Stimulated activated CD8-positive, alpha-beta memory T cell treated with anti-CD3 and anti-CD28 coated beads, Interleukin-12 subunit alpha, Interleukin-12 subunit beta, amount 100 ng/mL, for 24 hours (primary cell): ENCODE data around the gene RPUSD1.
"Not testable (repeated sequence)": the region's sequence is repeated elsewhere in the genome, so short reads cannot be mapped to it uniquely, and the experiment has no call there.

Experiments
- DNase-seq: peaks from one replicate; pipeline ENCODE4 v3.0.0-alpha.2; 2020; ENCODE audit errors: extremely low read depth

Gene RPUSD1

GRCh38 chr16:783404-784161, 4.6 kb downstream of the RPUSD1 start:
- DNase-seq: no peak

- DNase-seq: no peak
Observed at GRCh38 chr16:782766-783403, 5.3 kb downstream of the RPUSD1 start.

- no peak for DNase-seq
Observed at GRCh38 chr16:782258-782657, 5.9 kb downstream of the RPUSD1 start.

GRCh38 chr16:781346-782010, 6.7 kb downstream of the RPUSD1 start:
- no peak for DNase-seq

- no peak for DNase-seq
Observed at GRCh38 chr16:780296-780695, 7.9 kb downstream of the RPUSD1 start.

GRCh38 chr16:779561-779960, 8.6 kb downstream of the RPUSD1 start:
- no peak for DNase-seq

- DNase-seq: no peak
Observed at GRCh38 chr16:778909-779527, 9.2 kb downstream of the RPUSD1 start.

GRCh38 chr16:778447-778846, 9.7 kb downstream of the RPUSD1 start:
- no peak for DNase-seq

- no peak for DNase-seq
Observed at GRCh38 chr16:777826-778225, 10.4 kb downstream of the RPUSD1 start.

- DNase-seq: no peak
Observed at GRCh38 chr16:776824-777223, 11.4 kb downstream of the RPUSD1 start.

GRCh38 chr16:776298-776697, 11.9 kb downstream of the RPUSD1 start:
- not testable (repeated sequence) for DNase-seq

- DNase-seq: no peak
Observed at GRCh38 chr16:775236-775796, 12.9 kb downstream of the RPUSD1 start.

GRCh38 chr16:774086-775001, 13.8 kb downstream of the RPUSD1 start:
- no peak for DNase-seq

GRCh38 chr16:772959-773358, 15.2 kb downstream of the RPUSD1 start:
- no peak for DNase-seq

- no peak for DNase-seq
Observed at GRCh38 chr16:770411-770810, 17.8 kb downstream of the RPUSD1 start.

- DNase-seq: no peak
Observed at GRCh38 chr16:769934-770333, 18.2 kb downstream of the RPUSD1 start.

GRCh38 chr16:769184-769784, 18.9 kb downstream of the RPUSD1 start:
- no peak for DNase-seq

- DNase-seq: no peak
Observed at GRCh38 chr16:768428-768827, 19.8 kb downstream of the RPUSD1 start.

GRCh38 chr16:767743-768235, 20.4 kb downstream of the RPUSD1 start:
- DNase-seq: no peak

- no peak for DNase-seq
Observed at GRCh38 chr16:766820-767640, 21.2 kb downstream of the RPUSD1 start.
